GM19328 (cell line): ENCODE results near the gene OPN1LW.
"Not testable (repeated sequence)": the region's sequence is repeated elsewhere in the genome, so short reads cannot be mapped to it uniquely, and the experiment has no call there.

Experiments used
- ATAC-seq: cut with Tn5 transposase; IDR thresholded peaks from one replicate; pipeline ENCODE4 v1.9.1; 2021; ENCODE audit warnings: mild to moderate bottlenecking, moderate library complexity; ENCODE audit not compliant: unreplicated experiment

OPN1LW gene

GRCh38 chrX:154132366-154132765 lies 11.7 kb upstream of the OPN1LW start:
- no peak for ATAC-seq

DNA sequence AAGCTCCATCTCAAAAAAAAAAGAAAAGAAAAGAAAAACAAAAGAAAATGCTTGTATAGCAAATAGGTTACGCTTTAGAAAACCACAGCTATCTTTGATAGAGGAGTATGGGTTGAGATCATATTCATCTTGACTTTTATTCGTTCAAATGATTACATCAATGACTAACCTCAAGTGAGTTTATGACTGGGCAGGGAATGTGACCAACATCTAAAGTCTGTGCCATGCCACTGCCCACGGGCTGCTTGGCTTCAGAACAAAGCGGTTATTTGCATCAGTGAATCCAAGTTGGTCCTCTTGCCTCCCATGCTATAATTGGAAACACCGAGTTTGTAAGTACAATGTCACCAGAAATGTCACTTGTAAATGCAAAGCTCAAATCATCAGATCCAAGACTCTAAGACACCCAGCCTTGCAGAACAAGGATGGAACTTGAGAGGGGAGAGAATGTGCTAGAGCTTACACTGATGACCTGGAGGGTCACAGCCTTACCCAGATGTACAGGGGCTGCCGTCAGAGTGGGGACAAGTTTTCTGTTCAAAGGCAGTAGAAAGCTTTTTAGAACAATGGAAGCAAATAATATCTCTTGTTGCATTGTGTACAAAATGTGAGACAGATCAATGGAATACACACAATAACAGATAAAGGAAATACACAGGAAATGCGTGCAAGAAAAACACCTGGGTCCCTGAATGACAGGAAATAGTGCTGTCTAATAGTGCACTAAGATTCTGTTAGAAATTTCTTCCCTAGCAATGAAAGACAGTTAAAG lies 8.4 kb upstream of the OPN1LW start:
- ATAC-seq: no peak

DNA sequence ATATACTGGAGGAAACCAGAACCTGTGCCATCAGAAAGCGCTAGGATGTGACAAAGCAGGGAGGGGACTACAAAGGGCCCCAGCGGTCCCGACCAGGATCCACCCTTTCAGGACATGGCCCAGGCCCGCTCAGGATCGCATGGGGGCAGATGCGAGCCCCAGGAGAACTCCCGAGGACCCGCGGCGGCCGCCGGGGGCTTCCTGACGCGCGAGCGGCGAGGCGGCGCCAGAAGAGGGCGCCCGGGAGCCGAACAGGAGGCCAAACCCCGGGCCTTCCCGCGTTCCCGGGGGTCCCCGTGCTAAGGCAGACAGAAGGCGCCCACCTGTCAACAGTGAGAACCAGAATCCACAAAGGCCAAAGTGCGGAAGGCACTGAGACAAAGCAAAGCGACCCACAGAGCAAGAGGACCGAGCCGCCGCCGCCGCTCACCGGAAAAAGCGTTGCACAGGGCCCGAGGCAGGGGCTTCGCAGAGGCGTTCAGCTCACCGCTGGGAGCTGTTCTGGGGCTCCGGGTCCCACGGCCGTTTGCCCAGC lies 7.3 kb upstream of the OPN1LW start:
- no peak for ATAC-seq

- ATAC-seq: no peak
Measured at GRCh38 chrX:154138857-154139256, 5.2 kb upstream of the OPN1LW start.

DNA sequence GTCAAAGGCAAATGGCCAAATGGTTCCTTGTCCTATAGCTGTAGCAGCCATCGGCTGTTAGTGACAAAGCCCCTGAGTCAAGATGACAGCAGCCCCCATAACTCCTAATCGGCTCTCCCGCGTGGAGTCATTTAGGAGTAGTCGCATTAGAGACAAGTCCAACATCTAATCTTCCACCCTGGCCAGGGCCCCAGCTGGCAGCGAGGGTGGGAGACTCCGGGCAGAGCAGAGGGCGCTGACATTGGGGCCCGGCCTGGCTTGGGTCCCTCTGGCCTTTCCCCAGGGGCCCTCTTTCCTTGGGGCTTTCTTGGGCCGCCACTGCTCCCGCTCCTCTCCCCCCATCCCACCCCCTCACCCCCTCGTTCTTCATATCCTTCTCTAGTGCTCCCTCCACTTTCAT lies 3.8 kb upstream of the OPN1LW start:
- ATAC-seq: no peak

DNA sequence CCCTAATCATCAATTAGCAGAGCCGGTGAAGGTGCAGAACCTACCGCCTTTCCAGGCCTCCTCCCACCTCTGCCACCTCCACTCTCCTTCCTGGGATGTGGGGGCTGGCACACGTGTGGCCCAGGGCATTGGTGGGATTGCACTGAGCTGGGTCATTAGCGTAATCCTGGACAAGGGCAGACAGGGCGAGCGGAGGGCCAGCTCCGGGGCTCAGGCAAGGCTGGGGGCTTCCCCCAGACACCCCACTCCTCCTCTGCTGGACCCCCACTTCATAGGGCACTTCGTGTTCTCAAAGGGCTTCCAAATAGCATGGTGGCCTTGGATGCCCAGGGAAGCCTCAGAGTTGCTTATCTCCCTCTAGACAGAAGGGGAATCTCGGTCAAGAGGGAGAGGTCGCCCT lies 3.3 kb upstream of the OPN1LW start:
- ATAC-seq: no peak

- ATAC-seq: no peak
Measured at GRCh38 chrX:154142386-154142785, 1.7 kb upstream of the OPN1LW start.

GRCh38 chrX:154142950-154143745 lies 895 bp upstream of the OPN1LW start:
- ATAC-seq: no peak

- ATAC-seq: not testable (repeated sequence)
Measured at GRCh38 chrX:154151030-154151429, 7.0 kb downstream of the OPN1LW start.

GRCh38 chrX:154156221-154156620 lies 12.2 kb downstream of the OPN1LW start:
- ATAC-seq: not testable (repeated sequence)

GRCh38 chrX:154157207-154157606 lies 13.2 kb downstream of the OPN1LW start:
- ATAC-seq: not testable (repeated sequence)

DNA sequence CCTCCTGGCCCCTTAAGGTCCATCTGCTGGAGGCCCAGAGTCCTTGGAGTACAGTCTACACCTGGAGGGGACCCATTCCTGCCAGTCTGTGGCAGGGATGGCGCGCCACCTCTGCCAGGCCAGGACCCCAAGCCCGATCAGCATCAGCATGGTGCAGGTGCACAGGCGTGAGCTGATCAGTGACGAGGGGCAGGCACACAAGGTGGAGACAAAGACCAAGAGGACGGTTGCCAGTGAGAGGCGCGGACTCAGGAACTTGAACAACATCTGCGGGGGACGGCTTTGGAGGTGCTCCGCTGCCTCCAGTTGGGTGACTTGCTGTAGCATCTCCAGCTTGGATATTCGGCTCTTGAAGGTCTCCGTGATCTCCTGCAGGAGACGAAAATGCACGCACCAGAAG lies 15.3 kb downstream of the OPN1LW start:
- not testable (repeated sequence) for ATAC-seq

- ATAC-seq: not testable (repeated sequence)
Measured at GRCh38 chrX:154164902-154165301, 20.9 kb downstream of the OPN1LW start.

DNA sequence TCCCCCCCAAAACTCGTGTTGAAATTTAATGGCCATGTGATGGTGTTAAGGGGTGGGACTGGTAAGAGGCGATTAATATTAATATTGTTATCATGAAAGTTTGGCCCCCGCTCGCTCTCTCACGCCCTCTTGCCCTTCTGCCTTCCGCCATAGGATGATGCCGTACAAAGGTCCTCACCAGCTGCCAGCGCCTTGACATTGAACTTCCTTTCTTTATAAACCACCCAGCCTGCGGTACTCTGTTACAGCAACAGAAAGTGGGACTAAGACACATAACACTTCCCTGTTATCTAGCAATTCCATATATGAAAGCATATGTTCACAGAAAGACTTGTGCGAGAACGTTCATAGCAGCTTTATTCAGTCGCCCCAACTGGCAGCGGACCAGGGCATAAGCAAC lies 24.3 kb downstream of the OPN1LW start:
- not testable (repeated sequence) for ATAC-seq

DNA sequence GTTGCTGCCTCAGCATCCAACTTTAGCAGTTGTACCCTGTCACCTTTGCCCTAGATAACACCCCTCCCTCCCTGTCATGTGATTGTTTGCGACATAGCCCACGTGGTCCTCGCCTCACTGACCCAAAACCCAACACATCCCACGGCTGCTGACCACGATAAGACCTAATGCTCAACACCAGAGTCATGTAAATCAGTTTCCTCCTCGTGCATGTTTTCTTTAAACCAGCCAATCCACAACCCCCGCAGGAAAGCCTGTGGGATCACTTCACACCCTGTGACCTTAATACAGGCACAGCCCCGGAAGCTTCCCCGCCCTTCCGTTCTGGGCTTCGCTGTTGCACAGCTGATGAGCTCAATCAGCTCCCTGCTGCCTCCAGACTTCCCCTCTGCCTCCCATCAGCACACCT lies 28.5 kb downstream of the OPN1LW start:
- not testable (repeated sequence) for ATAC-seq

DNA sequence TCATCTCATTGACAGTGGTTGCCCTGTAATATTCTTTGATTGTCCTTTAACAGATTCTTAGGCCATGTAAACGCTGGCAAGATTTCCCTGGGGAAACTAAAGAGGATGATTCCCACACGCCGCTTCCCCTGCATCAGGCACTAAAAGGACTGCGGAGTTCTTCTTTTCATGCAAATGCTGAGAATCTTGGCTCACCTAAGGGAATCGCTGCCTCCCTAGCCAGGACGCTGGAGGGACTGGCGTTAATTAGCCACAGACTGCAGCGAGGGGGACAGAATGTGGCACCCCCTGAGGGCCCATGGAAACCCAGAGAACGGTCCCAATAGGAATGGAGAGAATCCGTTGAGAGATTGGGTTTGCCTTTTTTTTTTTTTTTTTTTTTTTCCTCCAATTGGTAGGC lies 30.3 kb downstream of the OPN1LW start:
- not testable (repeated sequence) for ATAC-seq

DNA sequence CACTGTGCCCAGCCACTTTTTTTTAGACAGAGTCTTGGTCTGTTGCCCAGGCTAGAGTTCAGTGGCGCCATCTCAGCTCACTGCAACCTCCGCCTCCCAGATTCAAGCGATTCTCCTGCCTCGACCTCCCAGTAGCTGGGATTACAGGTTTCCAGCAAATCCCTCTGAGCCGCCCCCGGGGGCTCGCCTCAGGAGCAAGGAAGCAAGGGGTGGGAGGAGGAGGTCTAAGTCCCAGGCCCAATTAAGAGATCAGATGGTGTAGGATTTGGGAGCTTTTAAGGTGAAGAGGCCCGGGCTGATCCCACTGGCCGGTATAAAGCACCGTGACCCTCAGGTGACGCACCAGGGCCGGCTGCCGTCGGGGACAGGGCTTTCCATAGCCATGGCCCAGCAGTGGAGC lies 38.3 kb downstream of the OPN1LW start, which contains the start of gene OPN1MW:
OPN1MW (plus strand) TSS at position 301 of the 400 bp plus-strand sequence; CDS start at position 383, 82 bp downstream.
- not testable (repeated sequence) for ATAC-seq

DNA sequence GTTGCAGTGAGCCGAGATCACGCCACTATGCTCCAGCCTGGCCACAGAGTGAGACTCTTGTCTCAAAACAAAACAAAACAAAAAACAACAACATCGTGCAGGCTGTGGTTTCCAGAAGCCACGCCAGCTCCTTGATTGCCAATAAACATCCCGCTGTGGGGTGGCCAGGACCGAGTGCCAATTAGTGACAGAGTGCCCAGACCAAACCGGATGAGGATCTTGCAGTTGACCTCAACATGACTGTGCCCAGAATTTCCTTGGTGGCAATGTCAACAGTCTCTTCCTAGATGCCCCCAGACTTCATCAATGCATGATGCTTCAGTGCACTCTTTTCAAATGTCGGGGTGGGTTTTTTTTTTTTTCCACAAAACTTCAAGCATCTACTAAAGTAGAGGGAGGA lies 39.8 kb downstream of the OPN1LW start:
- not testable (repeated sequence) for ATAC-seq

GRCh38 chrX:154192846-154193245 lies 48.8 kb downstream of the OPN1LW start:
- not testable (repeated sequence) for ATAC-seq

DNA sequence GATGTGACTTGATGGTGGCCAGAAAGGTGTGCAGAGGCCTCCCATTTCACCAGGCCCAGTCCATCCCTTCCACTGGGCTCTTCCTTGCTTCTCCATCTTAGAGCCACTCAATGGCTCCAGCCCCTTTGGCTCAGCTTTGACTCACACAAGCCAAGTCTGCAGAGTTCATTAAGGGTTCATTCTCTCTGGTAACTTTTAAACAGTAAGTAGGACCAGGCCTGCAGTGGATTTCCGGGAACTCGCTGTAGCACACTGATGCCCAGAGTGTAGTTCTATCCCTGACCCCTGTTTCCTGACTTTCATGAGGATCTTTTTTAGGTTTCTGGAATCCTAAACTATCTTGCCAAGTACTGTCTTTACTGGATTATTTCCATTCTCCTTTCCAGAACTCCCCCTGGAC lies 50.3 kb downstream of the OPN1LW start:
- ATAC-seq: not testable (repeated sequence)

DNA sequence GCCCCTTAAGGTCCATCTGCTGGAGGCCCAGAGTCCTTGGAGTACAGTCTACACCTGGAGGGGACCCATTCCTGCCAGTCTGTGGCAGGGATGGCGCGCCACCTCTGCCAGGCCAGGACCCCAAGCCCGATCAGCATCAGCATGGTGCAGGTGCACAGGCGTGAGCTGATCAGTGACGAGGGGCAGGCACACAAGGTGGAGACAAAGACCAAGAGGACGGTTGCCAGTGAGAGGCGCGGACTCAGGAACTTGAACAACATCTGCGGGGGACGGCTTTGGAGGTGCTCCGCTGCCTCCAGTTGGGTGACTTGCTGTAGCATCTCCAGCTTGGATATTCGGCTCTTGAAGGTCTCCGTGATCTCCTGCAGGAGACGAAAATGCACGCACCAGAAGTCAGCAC lies 52.4 kb downstream of the OPN1LW start:
- not testable (repeated sequence) for ATAC-seq
